ENCODE results near the gene SEMA3B.
A peak's percentile ranks its signal among the peaks of the same experiment; 100 is the strongest.
"Not testable (repeated sequence)": the region's sequence is repeated elsewhere in the genome, so short reads cannot be mapped to it uniquely, and the experiment has no call there.

The SEMA3B gene

DNA sequence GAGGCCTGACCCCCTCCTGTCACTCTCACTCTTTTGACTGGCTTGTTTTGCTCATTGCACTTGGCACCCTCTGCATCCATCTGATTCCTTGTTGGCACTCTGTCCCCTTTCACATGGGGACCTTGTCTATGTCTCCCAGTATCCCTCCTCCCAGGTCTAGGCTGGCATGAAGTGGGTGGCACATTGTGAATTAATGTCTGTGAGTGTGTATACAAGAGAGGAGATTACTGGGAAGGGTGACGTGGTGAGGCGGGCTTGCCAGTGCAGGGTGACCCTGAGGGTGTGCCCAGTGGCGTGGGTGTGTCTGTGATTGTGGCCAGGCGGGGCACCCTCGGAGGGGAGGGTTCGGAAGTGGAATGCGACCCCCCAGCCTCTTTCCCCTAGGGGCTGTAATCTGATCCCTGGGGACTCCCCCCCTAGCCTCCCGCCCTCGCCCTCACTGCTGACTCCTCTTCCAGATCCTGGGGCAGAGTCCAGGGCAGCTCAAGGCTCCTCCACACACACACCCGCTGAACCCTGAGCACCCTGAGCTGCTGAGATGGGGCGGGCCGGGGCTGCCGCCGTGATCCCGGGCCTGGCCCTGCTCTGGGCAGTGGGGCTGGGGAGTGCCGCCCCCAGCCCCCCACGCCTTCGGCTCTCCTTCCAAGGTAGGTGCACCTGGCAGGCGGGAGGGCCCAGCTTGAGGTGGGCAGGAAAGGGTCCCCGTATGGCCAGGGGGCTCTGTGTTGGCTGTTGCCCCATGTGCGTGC is at the start of gene SEMA3B:
TSS of gene SEMA3B (plus strand) at position 445 of the 749 bp plus-strand sequence. CDS start at position 539, 94 bp downstream.
- Histone ChIP-seq H3K27me3 (ENCODE audit: control insufficient read depth, insufficient read depth, low read length) (peaks cover 4% of the 10 kb centered on the region), H3K4me3 (ENCODE audit: low read length) (peak within 1 kb of the TSS; percentile 74), H3K36me3 (ENCODE audit: control insufficient read depth, insufficient read depth, low read length) (no peaks in the 10 kb centered on the region), H3K27ac (ENCODE audit: low read depth, low read length) (peak within 1 kb of the TSS; percentile 97), H3K9ac (ENCODE audit: low read length) (peak within 1 kb of the TSS; percentile 58), H3K4me1 (ENCODE audit: control insufficient read depth, insufficient read depth, low read length) (peaks cover 47% of the 10 kb centered on the region)

DNA sequence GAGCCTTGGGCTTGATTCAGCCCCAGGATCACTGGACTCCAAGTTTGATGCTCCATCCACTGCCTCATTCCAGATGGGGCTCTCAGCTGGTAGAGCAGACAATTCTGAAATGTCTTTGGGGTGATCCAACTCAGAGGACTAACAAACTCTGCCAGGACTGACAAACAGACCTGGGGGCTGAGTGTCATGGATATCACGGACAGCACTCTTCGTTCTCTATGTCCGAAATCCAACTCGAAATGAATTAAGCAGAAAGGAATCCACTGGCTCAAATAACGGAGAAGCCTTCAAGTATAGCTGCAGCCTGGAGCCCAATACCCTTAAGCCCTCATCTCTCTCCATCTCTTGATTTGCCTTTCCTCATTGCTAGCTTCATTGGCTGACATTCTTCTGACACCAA is 49.7 kb upstream of the SEMA3B start:
- Histone ChIP-seq H3K4me1 (ENCODE audit: control insufficient read depth, insufficient read depth, low read length) (no peaks in the 10 kb centered on the region), H3K36me3 (ENCODE audit: control insufficient read depth, insufficient read depth, low read length) (no peaks in the 10 kb centered on the region), H3K9ac (ENCODE audit: low read length) (no peak overlapping the region), H3K27me3 (ENCODE audit: control insufficient read depth, insufficient read depth, low read length) (no peaks in the 10 kb centered on the region), H3K27ac (ENCODE audit: low read depth, low read length) (no peak overlapping the region), H3K4me3 (ENCODE audit: low read length) (no peak overlapping the region)

DNA sequence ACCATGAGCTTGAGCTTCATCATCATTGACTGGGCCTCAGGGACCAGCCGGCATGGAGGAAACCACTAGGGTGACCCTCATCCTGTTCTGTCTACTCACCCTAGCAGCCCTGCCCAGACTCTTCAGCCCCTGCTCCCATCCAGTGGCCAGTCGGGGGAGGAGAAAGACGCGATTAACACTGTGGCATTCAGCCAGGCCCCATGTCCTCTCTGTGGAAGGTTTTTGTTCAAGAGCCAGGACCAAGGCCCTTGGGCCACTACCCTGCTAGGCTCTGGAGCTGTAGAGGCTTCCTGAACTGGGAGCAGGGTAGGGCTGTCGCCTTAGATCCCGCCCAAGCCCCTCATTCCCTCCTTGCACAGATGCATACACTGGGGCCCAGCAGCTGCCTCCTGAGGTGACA is 48.8 kb upstream of the SEMA3B start:
- H3K9ac ChIP-seq (ENCODE audit: low read length), result no peak overlapping the region
- no peak overlapping the region for H3K27ac ChIP-seq (ENCODE audit: low read depth, low read length)
- no peaks in the 10 kb centered on the region for H3K27me3 ChIP-seq (ENCODE audit: control insufficient read depth, insufficient read depth, low read length)
- H3K36me3 ChIP-seq (ENCODE audit: control insufficient read depth, insufficient read depth, low read length), result no peaks in the 10 kb centered on the region
- H3K4me1 ChIP-seq (ENCODE audit: control insufficient read depth, insufficient read depth, low read length), result no peaks in the 10 kb centered on the region
- H3K4me3 ChIP-seq (ENCODE audit: low read length), result no peak overlapping the region

DNA sequence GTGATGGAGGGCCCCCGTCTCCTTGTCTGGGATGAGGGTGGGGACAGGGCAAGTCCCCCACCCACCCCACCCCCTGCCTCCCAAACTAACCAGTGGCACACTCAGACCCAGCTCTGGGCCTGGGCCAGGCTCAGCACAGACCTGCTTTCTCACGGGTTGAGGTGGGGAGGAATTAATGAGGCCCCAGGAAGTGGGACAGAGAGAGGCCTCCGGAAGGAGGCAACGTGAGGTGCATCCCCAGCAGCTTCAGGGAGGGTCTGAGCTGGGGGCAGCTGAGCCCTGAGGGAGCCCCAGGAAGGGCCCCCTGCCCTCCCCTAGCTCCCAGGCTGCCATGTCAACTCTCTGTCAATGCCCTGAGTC is 47.9 kb upstream of the SEMA3B start:
- no peaks in the 10 kb centered on the region for H3K4me1 ChIP-seq (ENCODE audit: control insufficient read depth, insufficient read depth, low read length)
- no peaks in the 10 kb centered on the region for H3K27me3 ChIP-seq (ENCODE audit: control insufficient read depth, insufficient read depth, low read length)
- no peak overlapping the region for H3K9ac ChIP-seq (ENCODE audit: low read length)
- H3K27ac ChIP-seq (ENCODE audit: low read depth, low read length), result no peak overlapping the region
- no peaks in the 10 kb centered on the region for H3K36me3 ChIP-seq (ENCODE audit: control insufficient read depth, insufficient read depth, low read length)
- no peak overlapping the region for H3K4me3 ChIP-seq (ENCODE audit: low read length)

DNA sequence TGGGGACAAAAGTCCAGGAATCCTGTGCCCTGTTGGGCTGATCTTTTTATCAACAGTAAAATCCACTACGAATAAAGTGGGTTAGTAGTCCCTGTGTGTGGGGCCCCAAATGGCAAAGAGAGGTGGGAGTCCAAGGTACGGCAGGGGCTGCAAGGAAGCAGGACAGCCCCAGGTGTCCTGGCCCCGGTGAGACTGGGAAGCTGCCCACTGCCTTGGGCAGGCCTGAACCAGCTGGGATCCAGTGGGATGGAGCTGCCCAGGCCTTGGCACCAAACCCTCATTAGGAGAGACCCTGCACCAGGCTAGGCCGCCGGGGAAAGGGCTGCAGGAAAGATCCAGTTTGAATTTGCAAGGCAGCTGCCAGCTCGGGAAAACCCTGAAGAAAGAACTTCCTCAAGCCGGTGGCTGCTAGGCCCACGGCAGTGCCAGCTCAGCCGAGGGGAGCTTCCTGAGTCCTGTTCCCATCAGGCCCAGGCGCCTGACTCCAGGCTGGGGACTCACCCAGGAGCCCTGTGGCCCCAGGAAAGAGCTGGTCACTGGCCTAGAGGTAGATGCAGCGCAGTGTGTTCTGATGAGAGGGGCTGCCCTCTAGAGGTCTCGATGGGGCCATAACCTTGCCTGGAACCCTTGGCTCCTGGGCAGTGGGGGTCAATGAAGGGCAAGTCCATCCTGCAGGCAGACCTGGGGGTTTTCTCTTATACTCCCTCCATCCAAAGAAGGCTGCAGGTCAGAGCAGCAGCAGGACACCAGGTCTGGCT is 47.4 kb upstream of the SEMA3B start:
- H3K9ac ChIP-seq (ENCODE audit: low read length), result no peak overlapping the region
- H3K27ac ChIP-seq (ENCODE audit: low read depth, low read length), result no peak overlapping the region
- no peak overlapping the region for H3K4me3 ChIP-seq (ENCODE audit: low read length)
- H3K36me3 ChIP-seq (ENCODE audit: control insufficient read depth, insufficient read depth, low read length), result no peaks in the 10 kb centered on the region
- H3K4me1 ChIP-seq (ENCODE audit: control insufficient read depth, insufficient read depth, low read length), result peaks cover 3% of the 10 kb centered on the region
- H3K27me3 ChIP-seq (ENCODE audit: control insufficient read depth, insufficient read depth, low read length), result no peaks in the 10 kb centered on the region

DNA sequence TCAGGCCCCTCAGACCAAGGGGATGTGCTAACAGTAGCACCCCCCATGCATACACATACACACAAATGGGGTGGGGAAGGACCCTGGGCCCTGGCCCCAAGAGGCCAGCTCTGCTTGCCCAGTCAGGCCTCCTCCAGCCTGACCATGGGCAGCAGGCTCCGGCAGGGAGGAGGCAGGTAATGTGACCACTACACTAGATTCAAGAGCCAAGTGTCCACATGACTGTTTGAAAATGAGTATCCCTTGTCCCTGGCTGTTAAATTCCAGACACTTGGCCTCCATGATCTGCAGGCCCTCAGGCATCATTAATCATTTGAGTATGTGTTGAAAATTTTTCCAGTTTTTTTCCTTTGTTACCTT is 46.8 kb upstream of the SEMA3B start:
- no peak overlapping the region for H3K9ac ChIP-seq (ENCODE audit: low read length)
- H3K4me3 ChIP-seq (ENCODE audit: low read length), result no peak overlapping the region
- H3K4me1 ChIP-seq (ENCODE audit: control insufficient read depth, insufficient read depth, low read length), result peaks cover 3% of the 10 kb centered on the region
- H3K36me3 ChIP-seq (ENCODE audit: control insufficient read depth, insufficient read depth, low read length), result no peaks in the 10 kb centered on the region
- no peaks in the 10 kb centered on the region for H3K27me3 ChIP-seq (ENCODE audit: control insufficient read depth, insufficient read depth, low read length)
- H3K27ac ChIP-seq (ENCODE audit: low read depth, low read length), result no peak overlapping the region

DNA sequence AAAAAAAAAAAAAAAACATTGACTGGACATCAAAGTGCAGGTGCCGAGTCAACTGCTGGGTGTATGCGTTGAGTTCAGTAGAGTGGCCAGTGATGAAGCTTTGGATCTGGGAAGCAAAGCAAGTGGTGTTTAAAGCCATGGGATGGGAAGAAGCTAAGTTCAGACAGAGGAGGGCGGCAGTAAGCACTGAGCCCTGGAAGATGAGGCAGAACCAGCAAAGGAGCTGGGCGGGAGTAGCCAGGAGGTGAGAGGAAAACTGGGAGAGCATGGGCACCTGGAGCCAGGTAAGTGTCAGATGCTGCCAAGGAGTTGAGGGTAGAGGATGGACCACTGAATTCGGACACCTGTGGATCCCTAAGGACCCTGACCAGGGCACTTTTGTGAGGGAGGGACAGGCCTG is 44.3 kb upstream of the SEMA3B start:
- Histone ChIP-seq H3K27me3 (ENCODE audit: control insufficient read depth, insufficient read depth, low read length) (no peaks in the 10 kb centered on the region), H3K4me1 (ENCODE audit: control insufficient read depth, insufficient read depth, low read length) (peaks cover 3% of the 10 kb centered on the region), H3K4me3 (ENCODE audit: low read length) (no peak overlapping the region), H3K36me3 (ENCODE audit: control insufficient read depth, insufficient read depth, low read length) (no peaks in the 10 kb centered on the region), H3K9ac (ENCODE audit: low read length) (no peak overlapping the region), H3K27ac (ENCODE audit: low read depth, low read length) (no peak overlapping the region)

DNA sequence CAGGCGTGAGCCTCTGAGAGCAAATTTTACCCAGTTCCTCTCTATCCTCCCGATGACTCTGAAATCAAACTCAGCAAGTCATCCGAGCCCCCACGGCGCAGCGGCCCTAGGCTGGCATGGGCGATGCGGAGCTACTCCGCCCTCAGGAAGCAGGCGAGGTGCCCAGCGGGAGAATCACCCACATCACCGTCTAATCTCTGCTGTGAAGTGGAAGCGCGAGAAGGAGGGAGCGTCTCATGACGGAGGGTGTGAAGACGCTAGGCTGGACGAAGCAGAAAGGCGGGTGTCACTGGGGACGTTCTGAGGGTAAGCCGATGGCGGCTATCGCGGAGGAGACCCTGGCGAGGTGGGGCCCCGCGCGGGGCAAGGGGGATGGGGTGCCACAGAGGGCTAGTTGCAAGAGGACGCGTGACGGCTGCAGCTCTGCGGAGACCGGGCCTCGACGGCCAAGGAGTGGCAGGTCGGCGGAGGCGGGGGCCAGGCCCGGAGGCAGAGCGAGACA is 42.0 kb upstream of the SEMA3B start:
- Histone ChIP-seq H3K4me3 (ENCODE audit: low read length) (peak overlapping the region; percentile 94), H3K4me1 (ENCODE audit: control insufficient read depth, insufficient read depth, low read length) (peaks cover 3% of the 10 kb centered on the region), H3K27ac (ENCODE audit: low read depth, low read length) (no peak overlapping the region), H3K36me3 (ENCODE audit: control insufficient read depth, insufficient read depth, low read length) (no peaks in the 10 kb centered on the region), H3K9ac (ENCODE audit: low read length) (no peak overlapping the region), H3K27me3 (ENCODE audit: control insufficient read depth, insufficient read depth, low read length) (no peaks in the 10 kb centered on the region)

DNA sequence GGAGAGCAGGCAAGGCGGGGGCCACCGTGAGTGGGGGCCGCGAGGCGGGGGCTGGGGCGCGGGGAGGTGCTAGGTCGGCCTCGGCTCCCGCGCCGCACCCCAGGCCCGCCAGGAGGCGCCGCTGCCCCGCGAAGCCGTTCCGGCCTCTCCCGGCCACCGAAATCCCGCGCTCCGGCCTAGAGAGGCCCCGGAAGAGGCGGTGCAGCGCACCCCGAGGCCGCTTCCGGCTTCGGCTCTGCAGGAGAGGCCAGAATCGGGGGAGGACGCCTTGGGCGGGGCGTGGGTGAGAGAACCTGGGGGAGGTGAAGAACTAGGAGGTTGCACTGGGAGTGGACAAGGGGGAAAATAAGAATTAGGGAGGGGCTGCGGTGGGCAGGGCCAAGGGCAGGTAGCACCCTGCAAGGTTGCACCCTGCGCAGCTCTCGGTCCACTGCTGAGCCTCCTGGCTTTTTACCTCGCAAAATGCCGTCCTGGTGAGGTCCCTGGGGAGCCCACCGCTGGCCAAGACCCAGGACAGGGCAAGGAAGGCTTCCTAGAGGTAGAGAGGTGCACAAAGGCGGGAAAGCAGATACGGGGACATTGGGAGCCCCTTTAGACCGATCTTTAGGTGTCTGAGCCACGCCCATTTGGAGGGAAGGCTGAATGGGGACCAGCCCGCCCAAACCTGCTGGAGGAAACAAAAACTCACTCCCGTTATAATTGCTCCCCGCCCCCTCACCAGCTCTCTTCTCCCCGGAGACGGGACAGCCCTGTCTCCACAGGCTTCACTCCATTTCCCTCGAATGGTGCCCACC is 41.4 kb upstream of the SEMA3B start:
- peaks cover 3% of the 10 kb centered on the region for H3K4me1 ChIP-seq (ENCODE audit: control insufficient read depth, insufficient read depth, low read length)
- H3K27ac ChIP-seq (ENCODE audit: low read depth, low read length), result peak overlapping the region; percentile 43
- no peaks in the 10 kb centered on the region for H3K36me3 ChIP-seq (ENCODE audit: control insufficient read depth, insufficient read depth, low read length)
- peak overlapping the region; percentile 94 for H3K4me3 ChIP-seq (ENCODE audit: low read length)
- no peaks in the 10 kb centered on the region for H3K27me3 ChIP-seq (ENCODE audit: control insufficient read depth, insufficient read depth, low read length)
- peak overlapping the region; percentile 94 for H3K9ac ChIP-seq (ENCODE audit: low read length)

DNA sequence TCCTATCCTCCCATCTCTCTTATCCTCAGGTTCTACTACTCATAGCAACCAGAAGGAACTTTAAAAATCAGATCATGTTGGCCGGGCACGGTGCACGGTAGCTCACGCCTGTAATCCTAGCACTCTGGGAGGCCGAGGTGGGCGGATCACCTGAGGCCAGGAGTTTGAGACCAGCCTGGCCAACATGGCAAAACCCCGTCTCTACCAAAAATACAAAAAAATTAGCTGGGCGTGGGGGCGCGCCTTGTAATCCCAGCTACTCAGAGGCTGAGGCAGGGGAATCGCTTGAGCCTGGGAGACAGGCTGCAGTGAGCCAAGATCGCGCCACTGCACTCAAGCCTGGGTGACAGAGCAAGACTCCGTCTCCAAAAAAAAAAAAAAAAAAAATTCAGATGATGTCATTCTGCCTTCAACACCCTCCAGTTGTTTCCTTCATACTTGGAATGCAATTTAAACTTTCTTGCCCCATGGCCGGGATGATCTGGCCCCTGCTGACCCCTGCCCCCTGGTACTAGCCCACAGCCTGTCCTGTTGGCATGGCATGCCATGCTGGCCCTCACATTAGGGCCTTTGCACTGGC is 40.7 kb upstream of the SEMA3B start:
- H3K4me1 ChIP-seq (ENCODE audit: control insufficient read depth, insufficient read depth, low read length); H3K9ac ChIP-seq (ENCODE audit: low read length); H3K27me3 ChIP-seq (ENCODE audit: control insufficient read depth, insufficient read depth, low read length); H3K36me3 ChIP-seq (ENCODE audit: control insufficient read depth, insufficient read depth, low read length); H3K27ac ChIP-seq (ENCODE audit: low read depth, low read length): not testable (repeated sequence)
- peak overlapping the region; percentile 94 for H3K4me3 ChIP-seq (ENCODE audit: low read length)

DNA sequence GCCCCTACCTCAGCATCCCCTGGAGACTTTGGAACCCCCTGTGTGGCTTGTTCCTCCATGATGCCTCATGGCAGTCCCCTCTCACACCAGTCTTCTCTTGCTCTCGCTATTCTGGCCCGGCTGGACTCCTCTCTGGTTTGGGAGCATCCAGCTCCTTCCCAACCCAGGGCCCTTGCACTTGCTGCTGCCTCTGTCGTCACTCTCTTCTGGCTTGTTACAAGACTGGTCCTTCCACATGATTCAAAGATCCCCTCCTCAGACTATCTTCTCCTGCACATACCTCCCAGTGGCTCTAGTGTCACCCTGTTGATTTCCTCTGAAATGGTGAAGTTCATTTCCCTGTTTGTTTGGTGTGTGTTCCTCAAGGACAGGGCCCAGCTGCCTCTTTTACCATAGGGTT is 39.5 kb upstream of the SEMA3B start:
- Histone ChIP-seq H3K27ac (ENCODE audit: low read depth, low read length) (no peak overlapping the region), H3K36me3 (ENCODE audit: control insufficient read depth, insufficient read depth, low read length) (no peaks in the 10 kb centered on the region)

More for the DNA sequence above, 39.5 kb upstream of the SEMA3B start:
- H3K27me3 ChIP-seq (ENCODE audit: control insufficient read depth, insufficient read depth, low read length), result no peaks in the 10 kb centered on the region
- H3K4me3 ChIP-seq (ENCODE audit: low read length), result no peak overlapping the region
- H3K4me1 ChIP-seq (ENCODE audit: control insufficient read depth, insufficient read depth, low read length), result peaks cover 3% of the 10 kb centered on the region
- H3K9ac ChIP-seq (ENCODE audit: low read length), result no peak overlapping the region

Data from rectal smooth muscle tissue (tissue), 1 donor.